ENCODE measurements around the gene MANF. TPM values are rescaled to one million over a fixed set of nuclear protein-coding genes. Genes with fewer than 3 reads are reported as not detected.
A peak's percentile ranks its signal among the peaks of the same experiment; 100 is the strongest.
"Not testable (repeated sequence)": the region's sequence is repeated elsewhere in the genome, so short reads cannot be mapped to it uniquely, and the experiment has no call there.

MANF gene
- polyA plus RNA-seq, 3 donors from 2014 or later = 58.7 to 109 (median 82.4) TPM

GRCh38 chr3:51355891-51356578 is 29.1 kb upstream of the MANF start:
- H3K4me3 Mint-ChIP-seq = no peak overlapping the region
- no peaks in the 10 kb centered on the region for H3K4me1 Mint-ChIP-seq
- peaks cover 0 to 4% (median 0%) of the 10 kb centered on the region in 3 donors for H3K27me3 Mint-ChIP-seq (ENCODE audit: low read depth in 3 of 3)
- H3K36me3 Mint-ChIP-seq = no peaks in the 10 kb centered on the region
- no peak for DNase-seq
- no peaks in the 10 kb centered on the region for H3K9me3 Mint-ChIP-seq
- H3K27ac Mint-ChIP-seq = no peak overlapping the region

- Mint-ChIP-seq H3K4me1 (no peaks in the 10 kb centered on the region), H3K4me3 (no peak overlapping the region), H3K36me3 (peaks cover 0 to 5% (median 0%) of the 10 kb centered on the region in 3 donors), H3K27me3 (ENCODE audit: low read depth in 3 of 3) (peaks cover 0 to 2% (median 0%) of the 10 kb centered on the region in 3 donors), H3K27ac (no peak overlapping the region), H3K9me3 (no peaks in the 10 kb centered on the region)
- DNase-seq = no peak
Measured at GRCh38 chr3:51357856-51358255, 27.2 kb upstream of the MANF start.

- Mint-ChIP-seq H3K27me3 (ENCODE audit: low read depth in 3 of 3) (peaks cover 0 to 2% (median 0%) of the 10 kb centered on the region in 3 donors), H3K4me3 (no peak overlapping the region), H3K36me3 (peaks cover 0 to 7% (median 0%) of the 10 kb centered on the region in 3 donors), H3K9me3 (no peaks in the 10 kb centered on the region), H3K4me1 (no peaks in the 10 kb centered on the region), H3K27ac (no peak overlapping the region)
- no peak for DNase-seq
Measured at GRCh38 chr3:51358981-51359380, 26.1 kb upstream of the MANF start.

- Mint-ChIP-seq H3K27ac (no peak overlapping the region), H3K27me3 (ENCODE audit: low read depth in 3 of 3) (peaks cover 0 to 3% (median 0%) of the 10 kb centered on the region in 3 donors), H3K4me3 (no peak overlapping the region), H3K4me1 (no peaks in the 10 kb centered on the region), H3K36me3 (peaks cover 0 to 7% (median 0%) of the 10 kb centered on the region in 3 donors), H3K9me3 (no peaks in the 10 kb centered on the region)
- no peak for DNase-seq
Measured at GRCh38 chr3:51360806-51361205, 24.3 kb upstream of the MANF start.

GRCh38 chr3:51361746-51362145 is 23.3 kb upstream of the MANF start:
- Mint-ChIP-seq H3K4me1 (no peaks in the 10 kb centered on the region), H3K4me3 (no peak overlapping the region), H3K36me3 (peaks cover 0 to 7% (median 0%) of the 10 kb centered on the region in 3 donors), H3K9me3 (no peaks in the 10 kb centered on the region), H3K27ac (no peak overlapping the region), H3K27me3 (ENCODE audit: low read depth in 3 of 3) (peaks cover 0 to 4% (median 0%) of the 10 kb centered on the region in 3 donors)
- DNase-seq = no peak

GRCh38 chr3:51362476-51362875 is 22.6 kb upstream of the MANF start:
- DNase-seq = no peak
- Mint-ChIP-seq H3K36me3 (peaks cover 0 to 7% (median 0%) of the 10 kb centered on the region in 3 donors), H3K4me1 (no peaks in the 10 kb centered on the region), H3K4me3 (no peak overlapping the region), H3K27me3 (ENCODE audit: low read depth in 3 of 3) (peaks cover 0 to 4% (median 0%) of the 10 kb centered on the region in 3 donors), H3K27ac (no peak overlapping the region), H3K9me3 (no peaks in the 10 kb centered on the region)

GRCh38 chr3:51368276-51368675 is 16.8 kb upstream of the MANF start:
- not testable (repeated sequence) for H3K4me1 Mint-ChIP-seq, DNase-seq

GRCh38 chr3:51371943-51372557 is 13.0 kb upstream of the MANF start:
- Mint-ChIP-seq H3K27me3 (ENCODE audit: low read depth in 3 of 3) (peaks cover 3 to 7% (median 4%) of the 10 kb centered on the region in 3 donors), H3K27ac (no peak overlapping the region), H3K36me3 (peaks cover 0 to 5% (median 0%) of the 10 kb centered on the region in 3 donors), H3K4me3 (no peak overlapping the region), H3K4me1 (no peaks in the 10 kb centered on the region), H3K9me3 (no peaks in the 10 kb centered on the region)
- DNase-seq = peak; percentile 28 to 53 (median 44)

More at GRCh38 chr3:51368276-51368675, 16.8 kb upstream of the MANF start:
- not testable (repeated sequence) for H3K36me3 Mint-ChIP-seq; H3K27ac Mint-ChIP-seq; H3K27me3 Mint-ChIP-seq (ENCODE audit: low read depth in 3 of 3); H3K4me3 Mint-ChIP-seq; H3K9me3 Mint-ChIP-seq

GRCh38 chr3:51373658-51374421 is 11.3 kb upstream of the MANF start:
- no peaks in the 10 kb centered on the region for H3K9me3 Mint-ChIP-seq
- H3K27ac Mint-ChIP-seq = no peak overlapping the region
- DNase-seq = no peak
- H3K4me3 Mint-ChIP-seq = no peak overlapping the region
- peaks cover 3 to 4% (median 3%) of the 10 kb centered on the region in 3 donors for H3K27me3 Mint-ChIP-seq (ENCODE audit: low read depth in 3 of 3)
- H3K4me1 Mint-ChIP-seq = no peaks in the 10 kb centered on the region
- H3K36me3 Mint-ChIP-seq = peaks cover 0 to 5% (median 0%) of the 10 kb centered on the region in 3 donors

- Mint-ChIP-seq H3K4me1 (no peaks in the 10 kb centered on the region), H3K4me3 (no peak overlapping the region), H3K36me3 (peaks cover 0 to 5% (median 0%) of the 10 kb centered on the region in 3 donors), H3K9me3 (no peaks in the 10 kb centered on the region), H3K27ac (no peak overlapping the region), H3K27me3 (ENCODE audit: low read depth in 3 of 3) (peaks cover 3 to 4% (median 3%) of the 10 kb centered on the region in 3 donors)
- DNase-seq = no peak
Measured at GRCh38 chr3:51374456-51374855, 10.6 kb upstream of the MANF start.

GRCh38 chr3:51375136-51375535 is 10.0 kb upstream of the MANF start:
- H3K4me1 Mint-ChIP-seq = no peaks in the 10 kb centered on the region
- H3K36me3 Mint-ChIP-seq = peaks cover 0 to 5% (median 0%) of the 10 kb centered on the region in 3 donors
- H3K27me3 Mint-ChIP-seq (ENCODE audit: low read depth in 3 of 3) = peaks cover 3 to 4% (median 4%) of the 10 kb centered on the region in 3 donors
- no peak for DNase-seq
- no peak overlapping the region for H3K27ac Mint-ChIP-seq
- H3K4me3 Mint-ChIP-seq = peak overlapping the region in 1 of 5 donors; percentile 22
- no peaks in the 10 kb centered on the region for H3K9me3 Mint-ChIP-seq

GRCh38 chr3:51375571-51375970 is 9.5 kb upstream of the MANF start:
- Mint-ChIP-seq H3K36me3 (peaks cover 0 to 5% (median 0%) of the 10 kb centered on the region in 3 donors), H3K27me3 (ENCODE audit: low read depth in 3 of 3) (peaks cover 3 to 4% (median 4%) of the 10 kb centered on the region in 3 donors), H3K27ac (no peak overlapping the region), H3K4me3 (no peak overlapping the region), H3K9me3 (no peaks in the 10 kb centered on the region), H3K4me1 (no peaks in the 10 kb centered on the region)
- DNase-seq = no peak

- peaks cover 2 to 4% (median 3%) of the 10 kb centered on the region in 3 donors for H3K27me3 Mint-ChIP-seq (ENCODE audit: low read depth in 3 of 3)
- H3K27ac Mint-ChIP-seq = no peak overlapping the region
- no peak for DNase-seq
- no peak overlapping the region for H3K4me3 Mint-ChIP-seq
- H3K9me3 Mint-ChIP-seq = no peaks in the 10 kb centered on the region
- peaks cover 0 to 5% (median 0%) of the 10 kb centered on the region in 3 donors for H3K36me3 Mint-ChIP-seq
- H3K4me1 Mint-ChIP-seq = peaks cover under 1 to 2% of the 10 kb centered on the region in 2 donors
Measured at GRCh38 chr3:51378065-51378464, 7.0 kb upstream of the MANF start.

GRCh38 chr3:51378726-51379125 is 6.4 kb upstream of the MANF start:
- peaks cover 0 to 5% (median 0%) of the 10 kb centered on the region in 3 donors for H3K36me3 Mint-ChIP-seq
- H3K27me3 Mint-ChIP-seq (ENCODE audit: low read depth in 3 of 3) = peaks cover 3 to 4% (median 3%) of the 10 kb centered on the region in 3 donors
- DNase-seq = no peak
- no peak overlapping the region for H3K27ac Mint-ChIP-seq
- H3K4me1 Mint-ChIP-seq = peaks cover 7 to 8% of the 10 kb centered on the region in 2 donors
- H3K4me3 Mint-ChIP-seq = no peak overlapping the region
- H3K9me3 Mint-ChIP-seq = no peaks in the 10 kb centered on the region

Measured in immature natural killer cell (primary cell).